Fibroblast of lung (primary cell): ENCODE measurements around the gene TM7SF2. TPM values are rescaled to one million over a fixed set of nuclear protein-coding genes. Genes with fewer than 3 reads are reported as not detected.

Experiments
- DNase-seq, 2 donors: peaks; one replicate each; pipeline versions ENCODE4 v3.0.0 to v3.0.0-alpha.2; 2010; ENCODE audit warnings: low read depth in 2 of 2
- H2AFZ ChIP-seq: 2 replicates; pipeline ENCODE4 v1.5.1; 2012; ENCODE audit warnings: low read length, control low read depth, inconsistent platforms
- H3K27ac ChIP-seq: 2 replicates; pipeline ENCODE4 v1.5.1; 2011; ENCODE audit warnings: low read length, control low read depth; ENCODE audit not compliant: insufficient read depth
- H3K27me3 ChIP-seq: 2 replicates; pipeline ENCODE4 v1.5.1; 2011; ENCODE audit warnings: mild to moderate bottlenecking, low read length; ENCODE audit not compliant: control insufficient read depth, insufficient read depth
- H3K36me3 ChIP-seq: 2 replicates; pipeline ENCODE4 v1.5.1; 2011; ENCODE audit warnings: low read length; ENCODE audit not compliant: control insufficient read depth, insufficient read depth
- H3K4me1 ChIP-seq: 2 replicates; pipeline ENCODE4 v1.5.1; 2011; ENCODE audit warnings: low read length; ENCODE audit not compliant: control insufficient read depth, insufficient read depth; ENCODE audit errors: extremely low read depth
- H3K4me2 ChIP-seq: 2 replicates; pipeline ENCODE4 v1.5.1; 2011; ENCODE audit warnings: low read length, control low read depth; ENCODE audit not compliant: insufficient read depth; ENCODE audit errors: extremely low read depth
- H3K4me3 ChIP-seq, 4 experiments: fragments of 200-600 bp in 1 of 4; sonication (generic) in 1 of 4; replicated peaks in 1 of 4; 2 replicates each; pipeline ENCODE4 v1.5.1; 2011 to 2016; ENCODE audit warnings: low read length in 4 of 4, low read depth in 3 of 4, mild to moderate bottlenecking in 3 of 4, control low read depth in 2 of 4, inconsistent platforms in 1 of 4, mixed read lengths in 1 of 4; ENCODE audit not compliant: insufficient read depth in 1 of 4; ENCODE audit errors: control extremely low read depth in 1 of 4
- H3K79me2 ChIP-seq: 2 replicates; pipeline ENCODE4 v1.5.1; 2012; ENCODE audit warnings: mild to moderate bottlenecking, low read length, inconsistent platforms; ENCODE audit not compliant: control insufficient read depth, insufficient read depth
- H3K9ac ChIP-seq: 2 replicates; pipeline ENCODE4 v1.5.1; 2011; ENCODE audit warnings: mild to moderate bottlenecking, low read length, control low read depth; ENCODE audit not compliant: insufficient read depth
- H3K9me3 ChIP-seq: 2 replicates; pipeline ENCODE4 v1.5.1; 2012; ENCODE audit warnings: low read depth, low read length; ENCODE audit not compliant: control insufficient read depth, insufficient read depth
- H4K20me1 ChIP-seq: 2 replicates; pipeline ENCODE4 v1.5.1; 2011; ENCODE audit warnings: low read length; ENCODE audit not compliant: control insufficient read depth, insufficient read depth; ENCODE audit errors: extremely low read depth
- EZH2 ChIP-seq: IDR thresholded peaks from 2 replicates; pipeline ENCODE4 v1.5.1; 2012; ENCODE audit warnings: low read length, control low read depth, mild to moderate bottlenecking; ENCODE audit errors: missing control alignments
- polyA plus RNA-seq, 2 donors: library from polyadenylated mRNA; depleted of rRNA in 1 of 2; stranded (reverse) in 1 of 2; unstranded in 1 of 2; fragments of >200 nt; gene quantifications; 2 replicates each; pipeline ENCODE4 v1.2.1, GENCODE V29; 2011 to 2012; ENCODE audit warnings: missing spikeins in 1 of 2
- total RNA-seq: library from RNA; depleted of rRNA; stranded (reverse); fragments of >200 nt; gene quantifications from 2 replicates; pipeline ENCODE4 v1.2.1, GENCODE V29; 2014
- TF ChIP-seq, protein P1 (sequence below), 2 donors: IDR thresholded peaks in 1 of 2; conservative IDR thresholded peaks in 1 of 2; 1 replicate in 1 of 2; 2 replicates in 1 of 2; pipeline ENCODE4 v1.5.1; 2011 to 2012; ENCODE audit warnings: low read length in 2 of 2, control low read depth in 1 of 2, inconsistent platforms in 1 of 2, low read depth in 1 of 2, mild to moderate bottlenecking in 1 of 2

TM7SF2 gene
- total and polyA plus RNA-seq, 2 donors (not counting 1 experiment from before 2014, with no cell fraction given): 11.7 to 89.5 TPM

DNA sequence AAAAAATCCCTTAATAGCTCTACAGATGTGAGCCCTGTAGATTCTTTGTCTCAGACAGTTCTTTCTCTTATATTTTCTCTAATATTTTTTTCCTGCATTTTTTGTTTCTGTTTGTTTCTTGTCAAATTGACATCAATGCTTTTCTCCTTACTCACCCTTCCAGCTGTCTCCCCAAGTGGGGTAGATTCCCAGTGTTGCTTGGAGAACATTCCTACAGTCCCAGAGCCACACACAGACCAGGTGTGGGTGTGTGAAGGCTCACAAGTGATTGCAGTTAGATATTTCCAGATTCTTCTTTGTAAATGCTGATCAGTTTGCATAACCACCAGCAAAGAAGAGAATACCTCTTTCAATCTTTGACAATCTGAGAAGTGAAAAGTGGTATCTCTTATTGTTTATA is 8.2 kb upstream of the TM7SF2 start:
- no peak for DNase-seq
- no peaks in the 10 kb centered on the region for H4K20me1 ChIP-seq
- no peaks in the 10 kb centered on the region for H3K27me3 ChIP-seq
- H2AFZ ChIP-seq: no peak overlapping the region
- no peak overlapping the region for H3K4me2 ChIP-seq
- peaks cover 2% of the 10 kb centered on the region for H3K36me3 ChIP-seq
- no peak overlapping the region for H3K9ac ChIP-seq
- no peak overlapping the region for H3K27ac ChIP-seq
- no peaks in the 10 kb centered on the region for H3K9me3 ChIP-seq
- H3K79me2 ChIP-seq: no peaks in the 10 kb centered on the region
- no peaks in the 10 kb centered on the region for H3K4me1 ChIP-seq
- H3K4me3 ChIP-seq: no peak overlapping the region
- TF ChIP-seq EZH2: no peak
- TF ChIP-seq, protein P1, sequence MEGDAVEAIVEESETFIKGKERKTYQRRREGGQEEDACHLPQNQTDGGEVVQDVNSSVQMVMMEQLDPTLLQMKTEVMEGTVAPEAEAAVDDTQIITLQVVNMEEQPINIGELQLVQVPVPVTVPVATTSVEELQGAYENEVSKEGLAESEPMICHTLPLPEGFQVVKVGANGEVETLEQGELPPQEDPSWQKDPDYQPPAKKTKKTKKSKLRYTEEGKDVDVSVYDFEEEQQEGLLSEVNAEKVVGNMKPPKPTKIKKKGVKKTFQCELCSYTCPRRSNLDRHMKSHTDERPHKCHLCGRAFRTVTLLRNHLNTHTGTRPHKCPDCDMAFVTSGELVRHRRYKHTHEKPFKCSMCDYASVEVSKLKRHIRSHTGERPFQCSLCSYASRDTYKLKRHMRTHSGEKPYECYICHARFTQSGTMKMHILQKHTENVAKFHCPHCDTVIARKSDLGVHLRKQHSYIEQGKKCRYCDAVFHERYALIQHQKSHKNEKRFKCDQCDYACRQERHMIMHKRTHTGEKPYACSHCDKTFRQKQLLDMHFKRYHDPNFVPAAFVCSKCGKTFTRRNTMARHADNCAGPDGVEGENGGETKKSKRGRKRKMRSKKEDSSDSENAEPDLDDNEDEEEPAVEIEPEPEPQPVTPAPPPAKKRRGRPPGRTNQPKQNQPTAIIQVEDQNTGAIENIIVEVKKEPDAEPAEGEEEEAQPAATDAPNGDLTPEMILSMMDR (conservative IDR thresholded peaks at IDR 0.05 in 1 of 2, IDR thresholded peaks at IDR 0.05 in 1 of 2; ENCODE audit: low read depth in 1 of 2, low read length in 2 of 2): no peak

DNA sequence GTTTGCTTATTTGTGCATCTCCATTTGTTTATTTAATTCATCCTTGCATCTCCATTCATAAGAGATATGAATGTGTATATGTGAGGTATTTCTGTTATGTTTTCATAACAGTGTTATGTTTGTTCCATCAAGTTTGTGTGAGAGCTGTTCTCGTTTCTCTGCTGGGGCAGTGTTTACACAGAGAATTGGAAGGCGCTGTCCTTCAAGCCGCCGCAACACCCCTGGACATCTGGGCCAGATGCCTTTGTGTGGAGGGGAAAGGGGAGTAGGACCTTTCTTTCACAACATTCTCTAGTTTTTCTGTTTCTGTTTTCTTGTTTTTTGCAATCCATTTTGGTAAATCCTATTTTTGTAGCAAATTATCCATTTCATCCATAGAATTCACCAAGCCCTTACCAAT is 7.0 kb upstream of the TM7SF2 start:
- peak in 1 of 2 donors; percentile 54 for DNase-seq
- Histone ChIP-seq H3K4me1 (no peaks in the 10 kb centered on the region), H3K27me3 (no peaks in the 10 kb centered on the region), H3K79me2 (no peaks in the 10 kb centered on the region), H2AFZ (no peak overlapping the region), H3K27ac (no peak overlapping the region), H3K4me2 (peak overlapping the region; percentile 2), H3K4me3 (no peak overlapping the region), H3K36me3 (peaks cover 6% of the 10 kb centered on the region), H3K9ac (no peak overlapping the region), H3K9me3 (no peaks in the 10 kb centered on the region), H4K20me1 (no peaks in the 10 kb centered on the region)
- no peak for TF ChIP-seq EZH2
- TF ChIP-seq, protein P1 (conservative IDR thresholded peaks at IDR 0.05 in 1 of 2, IDR thresholded peaks at IDR 0.05 in 1 of 2; ENCODE audit: low read depth in 1 of 2, low read length in 2 of 2): no peak

DNA sequence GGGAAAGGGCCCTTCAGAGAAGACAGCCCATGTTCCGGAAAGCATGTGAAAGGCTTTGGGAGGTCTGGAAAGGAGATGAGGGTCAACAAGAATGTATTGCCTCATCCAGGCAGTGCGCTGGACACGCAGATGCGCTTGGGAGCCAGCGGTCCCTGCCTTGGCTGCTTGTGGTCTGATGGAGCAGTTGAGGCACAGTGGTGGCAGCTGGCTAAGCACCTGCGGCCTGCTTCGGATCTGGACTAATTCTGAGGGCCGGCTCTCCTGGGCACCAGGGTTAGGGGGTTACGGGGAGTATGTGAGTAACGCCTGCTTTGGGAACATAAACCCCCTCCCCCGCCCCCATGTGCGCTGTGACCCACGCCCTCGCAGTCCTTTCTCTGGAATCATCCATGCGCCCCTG is 4.6 kb upstream of the TM7SF2 start:
- Histone ChIP-seq H3K36me3 (peaks cover 7% of the 10 kb centered on the region), H3K9ac (no peak overlapping the region), H4K20me1 (no peaks in the 10 kb centered on the region)

More for the DNA sequence above, 4.6 kb upstream of the TM7SF2 start:
- no peaks in the 10 kb centered on the region for H3K9me3 ChIP-seq
- TF ChIP-seq, protein P1 (conservative IDR thresholded peaks at IDR 0.05 in 1 of 2, IDR thresholded peaks at IDR 0.05 in 1 of 2; ENCODE audit: low read depth in 1 of 2, low read length in 2 of 2): no peak
- TF ChIP-seq EZH2: no peak
- H3K79me2 ChIP-seq: no peaks in the 10 kb centered on the region
- no peak overlapping the region for H3K4me3 ChIP-seq
- H3K4me1 ChIP-seq: peaks cover 6% of the 10 kb centered on the region
- no peak overlapping the region for H3K27ac ChIP-seq
- DNase-seq: no peak
- H3K27me3 ChIP-seq: no peaks in the 10 kb centered on the region
- H3K4me2 ChIP-seq: no peak overlapping the region
- no peak overlapping the region for H2AFZ ChIP-seq
